Astrocyte of the spinal cord (primary cell): ENCODE measurements around the gene SPON1.

Experiments used
- DNase-seq: peaks from one replicate; pipeline ENCODE4 v3.0.0; 2011; ENCODE audit warnings: low read depth, low spot score
- H3K4me3 ChIP-seq: 2 replicates; pipeline ENCODE4 v1.5.1; 2011; ENCODE audit warnings: low read depth, mild to moderate bottlenecking, low read length, moderate library complexity
- in situ Hi-C: cut with HindIII; loops from 2 replicates; pipeline ENCODE4 v1.10.0; 2017; ENCODE audit warnings: low sequenced_read_pairs
- TF ChIP-seq, protein P1 (sequence below): IDR thresholded peaks from 2 replicates; pipeline ENCODE4 v1.5.1; 2012; ENCODE audit warnings: low read depth, mild to moderate bottlenecking, low read length, inconsistent platforms

The SPON1 gene

GRCh38 chr11:14182833-14183364 lies 220.4 kb downstream of the SPON1 start:
- TF ChIP-seq, protein P1, sequence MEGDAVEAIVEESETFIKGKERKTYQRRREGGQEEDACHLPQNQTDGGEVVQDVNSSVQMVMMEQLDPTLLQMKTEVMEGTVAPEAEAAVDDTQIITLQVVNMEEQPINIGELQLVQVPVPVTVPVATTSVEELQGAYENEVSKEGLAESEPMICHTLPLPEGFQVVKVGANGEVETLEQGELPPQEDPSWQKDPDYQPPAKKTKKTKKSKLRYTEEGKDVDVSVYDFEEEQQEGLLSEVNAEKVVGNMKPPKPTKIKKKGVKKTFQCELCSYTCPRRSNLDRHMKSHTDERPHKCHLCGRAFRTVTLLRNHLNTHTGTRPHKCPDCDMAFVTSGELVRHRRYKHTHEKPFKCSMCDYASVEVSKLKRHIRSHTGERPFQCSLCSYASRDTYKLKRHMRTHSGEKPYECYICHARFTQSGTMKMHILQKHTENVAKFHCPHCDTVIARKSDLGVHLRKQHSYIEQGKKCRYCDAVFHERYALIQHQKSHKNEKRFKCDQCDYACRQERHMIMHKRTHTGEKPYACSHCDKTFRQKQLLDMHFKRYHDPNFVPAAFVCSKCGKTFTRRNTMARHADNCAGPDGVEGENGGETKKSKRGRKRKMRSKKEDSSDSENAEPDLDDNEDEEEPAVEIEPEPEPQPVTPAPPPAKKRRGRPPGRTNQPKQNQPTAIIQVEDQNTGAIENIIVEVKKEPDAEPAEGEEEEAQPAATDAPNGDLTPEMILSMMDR: no peak
- H3K4me3 ChIP-seq: no peak overlapping the region
- in situ Hi-C loops: no loop called here
- DNase-seq: no peak

DNA sequence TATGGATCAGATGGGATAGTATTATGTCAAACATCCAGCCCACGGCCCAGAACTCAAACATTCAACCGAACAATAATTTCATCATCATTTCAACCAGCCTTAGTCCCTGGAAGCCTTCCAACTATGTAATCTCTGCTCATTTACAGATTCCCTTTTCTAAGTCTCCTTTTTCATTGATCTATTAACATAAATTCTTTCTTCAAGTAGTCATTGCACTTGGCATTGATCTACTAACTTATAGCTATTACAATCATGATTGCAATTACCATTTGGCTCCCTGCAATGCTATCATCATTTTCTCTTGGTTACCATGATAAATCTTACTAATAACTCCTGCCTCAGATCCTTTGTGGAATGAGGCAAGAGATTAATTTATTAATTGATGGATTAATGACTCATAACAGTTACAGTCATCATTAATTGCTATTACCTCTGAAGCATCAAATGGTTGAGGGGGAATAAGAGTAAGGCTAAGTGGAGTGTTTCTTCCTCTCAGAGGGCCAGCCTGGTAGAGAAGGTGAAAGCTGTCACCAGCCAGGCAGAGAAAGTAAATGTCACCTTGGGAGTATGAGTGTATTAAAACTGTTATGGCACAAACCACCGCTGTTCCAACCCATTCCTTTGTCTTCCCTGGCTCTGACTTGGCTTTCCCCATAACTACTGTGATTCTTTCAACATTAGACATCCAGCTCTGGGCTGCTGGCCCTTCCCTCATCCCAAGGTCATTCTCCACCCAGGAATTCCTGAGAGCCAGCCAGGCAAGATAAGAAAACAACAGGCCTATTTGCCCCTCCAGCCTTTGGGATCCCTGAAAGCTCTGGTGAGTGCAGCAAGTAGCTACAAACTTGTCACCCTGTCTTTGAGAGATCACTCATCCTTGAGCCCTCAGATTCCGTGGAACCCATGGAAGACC lies 221.8 kb downstream of the SPON1 start:
- TF ChIP-seq, protein P1: no peak
- in situ Hi-C loops: no loop called here
- no peak overlapping the region for H3K4me3 ChIP-seq
- no peak for DNase-seq

- in situ Hi-C loops: no loop called here
- no peak overlapping the region for H3K4me3 ChIP-seq
- TF ChIP-seq, protein P1: no peak
- DNase-seq: no peak
Observed at GRCh38 chr11:14185461-14185860, 222.9 kb downstream of the SPON1 start.

GRCh38 chr11:14186046-14186775 lies 223.7 kb downstream of the SPON1 start:
- TF ChIP-seq, protein P1: no peak
- DNase-seq: no peak
- in situ Hi-C loops: no loop called here
- H3K4me3 ChIP-seq: no peak overlapping the region

DNA sequence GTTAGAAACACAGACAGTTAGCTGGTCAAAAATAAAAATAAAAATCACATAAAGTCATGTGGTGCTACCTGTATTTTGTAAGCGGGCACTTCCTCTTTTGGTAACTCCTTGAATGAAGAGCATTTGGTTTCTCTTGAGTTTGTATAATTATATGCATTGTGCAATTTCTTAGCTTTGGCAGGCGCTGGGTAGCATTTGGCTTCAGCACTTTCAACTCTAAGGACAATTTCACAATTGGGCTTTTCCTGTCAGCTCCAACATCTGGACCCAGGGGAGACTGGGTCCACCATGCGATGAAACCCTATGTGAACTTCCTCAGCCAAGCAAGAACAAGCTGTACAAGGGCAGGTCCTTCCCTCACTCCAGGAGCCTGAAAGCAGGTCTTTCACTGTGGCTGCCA lies 227.4 kb downstream of the SPON1 start:
- H3K4me3 ChIP-seq: no peak overlapping the region
- in situ Hi-C loops: no loop called here
- TF ChIP-seq, protein P1: no peak
- no peak for DNase-seq

GRCh38 chr11:14190992-14191778 lies 228.7 kb downstream of the SPON1 start:
- TF ChIP-seq, protein P1: no peak
- H3K4me3 ChIP-seq: no peak overlapping the region
- in situ Hi-C loops: no loop called here
- no peak for DNase-seq
